ENCODE measurements around the gene NBEAL1. TPM values are rescaled to one million over a fixed set of nuclear protein-coding genes. Genes with fewer than 3 reads are reported as not detected.
A peak's percentile ranks its signal among the peaks of the same experiment; 100 is the strongest.
"Not testable (repeated sequence)": the region's sequence is repeated elsewhere in the genome, so short reads cannot be mapped to it uniquely, and the experiment has no call there.

Gene NBEAL1
- total RNA-seq, 4 donors from 2014 or later: 22.7 to 31.2 (median 28.1) TPM

- Histone ChIP-seq H3K36me3 (peaks cover 2 to 75% (median 5%) of the 10 kb centered on the region in 3 donors), H3K9me3 (peaks cover 0 to 21% (median 11%) of the 10 kb centered on the region in 3 donors), H3K27me3 (no peaks in the 10 kb centered on the region), H3K4me3 (no peak overlapping the region), H3K27ac (peak overlapping the region in 1 of 4 donors; percentile 7), H3K4me1 (no peaks in the 10 kb centered on the region)
- intact Hi-C loops (cut with DNase I): no loop called here
- TF ChIP-seq POLR2A (IDR thresholded peaks at IDR 0.05) (no peak), CTCF (IDR thresholded peaks at IDR 0.05) (no peak)
- no peak for DNase-seq
Observed at GRCh38 chr2:203105996-203106395, 91.3 kb downstream of the NBEAL1 start.

DNA sequence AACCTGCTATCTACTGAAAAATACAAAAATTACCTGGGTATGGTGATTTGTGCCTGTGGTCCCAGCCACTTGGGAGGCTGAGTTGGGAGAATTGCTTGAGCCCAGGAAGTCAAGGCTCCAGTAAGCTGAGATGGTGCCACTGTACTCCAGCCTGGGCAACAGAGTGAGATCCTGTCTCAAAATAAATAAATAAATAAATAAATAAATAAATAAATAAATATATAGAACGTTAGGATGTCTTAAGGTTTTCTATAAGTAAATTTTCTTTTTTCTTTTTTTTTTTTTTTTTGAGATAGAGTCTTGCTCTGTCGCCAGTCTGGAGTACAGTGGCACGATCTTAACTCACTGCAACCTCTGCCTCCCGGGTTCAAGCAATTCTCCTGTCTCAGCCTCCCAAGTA lies 95.8 kb downstream of the NBEAL1 start:
- intact Hi-C loops (cut with DNase I); H3K4me1 ChIP-seq; DNase-seq; H3K27me3 ChIP-seq; H3K9me3 ChIP-seq; H3K27ac ChIP-seq; H3K4me3 ChIP-seq: not testable (repeated sequence)
- H3K36me3 ChIP-seq: peaks cover 4 to 77% (median 5%) of the 10 kb centered on the region in 3 donors
- WGBS, 2 donors: 70 to 71% methylated on average over 4 of the region's 4 CpGs

DNA sequence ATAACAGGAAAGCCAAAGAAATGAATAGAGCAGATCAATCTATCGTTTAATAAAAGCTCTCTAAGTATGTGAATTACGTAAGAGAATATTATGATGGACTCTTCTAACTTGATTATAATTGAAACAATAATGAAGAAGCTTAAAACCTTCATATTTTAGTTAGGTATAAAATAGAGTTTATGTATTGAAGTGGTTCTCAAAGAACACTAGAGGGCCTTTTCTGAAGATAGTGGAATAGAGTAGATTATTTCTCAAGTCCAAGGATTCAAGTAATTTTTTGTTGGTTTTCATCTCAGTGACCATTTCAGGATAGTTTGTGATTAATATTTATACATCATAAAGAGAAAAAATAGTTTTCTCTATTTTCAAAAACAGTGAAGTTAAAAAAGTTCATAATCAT lies 97.7 kb downstream of the NBEAL1 start:
- H3K9me3 ChIP-seq: no peaks in the 10 kb centered on the region
- WGBS, 2 donors: 90 to 91% methylated on average over 2 of the region's 2 CpGs
- H3K4me1 ChIP-seq: no peaks in the 10 kb centered on the region
- no peaks in the 10 kb centered on the region for H3K27me3 ChIP-seq
- no peak for DNase-seq
- H3K4me3 ChIP-seq: no peak overlapping the region
- TF ChIP-seq POLR2A (IDR thresholded peaks at IDR 0.05): no peak
- TF ChIP-seq CTCF (IDR thresholded peaks at IDR 0.05): no peak
- intact Hi-C loops (cut with DNase I): no loop called here
- H3K36me3 ChIP-seq: peaks cover 4 to 94% (median 5%) of the 10 kb centered on the region in 3 donors
- H3K27ac ChIP-seq: no peak overlapping the region

DNA sequence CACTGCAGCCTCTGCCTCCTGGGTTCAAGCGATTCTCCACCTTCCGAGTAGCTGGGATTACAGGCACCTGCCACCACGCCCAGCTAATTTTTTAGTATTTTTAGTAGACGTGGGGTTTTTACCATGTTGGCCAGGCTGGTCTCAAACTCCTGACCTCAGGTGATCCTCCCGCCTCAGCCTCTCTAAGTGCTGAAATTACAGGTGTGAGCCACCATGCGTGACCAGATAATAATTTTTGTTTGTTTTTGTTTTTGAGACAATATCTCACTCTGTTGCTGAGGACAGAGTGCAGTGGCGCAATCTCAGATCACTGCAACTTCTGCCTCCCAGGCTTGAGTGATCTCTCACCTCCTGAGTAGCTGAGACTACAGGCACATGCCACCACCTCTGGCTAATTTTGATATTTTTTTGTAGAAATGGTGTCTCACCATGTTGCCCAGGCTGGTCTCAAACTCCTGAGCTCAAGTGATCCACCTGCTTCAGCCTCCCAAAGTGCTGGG lies 100.6 kb downstream of the NBEAL1 start:
- H3K9me3 ChIP-seq; H3K4me3 ChIP-seq; H3K27ac ChIP-seq; intact Hi-C loops (cut with DNase I); H3K4me1 ChIP-seq; H3K27me3 ChIP-seq; DNase-seq: not testable (repeated sequence)
- peaks cover 0 to 80% (median 4%) of the 10 kb centered on the region in 3 donors for H3K36me3 ChIP-seq
- 88 to 97% methylated on average over 7 of the region's 7 CpGs for WGBS, 2 donors

GRCh38 chr2:203122317-203122986 lies 107.8 kb downstream of the NBEAL1 start:
- Histone ChIP-seq H3K4me3 (no peak overlapping the region), H3K27me3 (no peaks in the 10 kb centered on the region), H3K27ac (no peak overlapping the region), H3K4me1 (peaks cover 0 to 9% (median 0%) of the 10 kb centered on the region in 3 donors), H3K36me3 (peaks cover 0 to 50% (median 0%) of the 10 kb centered on the region in 3 donors), H3K9me3 (no peaks in the 10 kb centered on the region)
- WGBS, 2 donors: 63 to 74% methylated on average over 1 of the region's 1 CpG
- DNase-seq: no peak
- TF ChIP-seq POLR2A (IDR thresholded peaks at IDR 0.05) (no peak), CTCF (IDR thresholded peaks at IDR 0.05) (peak in 1 of 6 experiments; percentile 28)
- intact Hi-C loops (cut with DNase I): no loop called here

DNA sequence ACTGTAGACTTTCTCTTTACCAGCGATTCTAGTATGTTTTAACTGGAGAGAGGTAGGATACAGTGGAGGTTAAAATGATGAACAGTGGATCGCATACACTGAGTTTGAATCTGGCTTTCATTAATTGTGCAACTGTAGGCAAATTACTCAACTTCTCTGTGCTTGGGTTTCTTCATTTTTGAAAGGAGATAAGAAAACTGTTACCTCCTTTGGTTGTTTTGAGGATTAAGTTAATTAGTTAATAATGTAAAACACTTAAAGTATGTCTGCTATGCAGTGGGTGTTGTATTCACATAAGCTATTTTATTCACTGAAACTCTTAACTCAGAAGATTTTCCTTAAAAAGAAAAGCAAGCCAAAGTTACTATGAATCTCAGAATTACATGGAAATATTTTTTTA lies 112.3 kb downstream of the NBEAL1 start:
- Histone ChIP-seq H3K4me1 (peaks cover 0 to 9% (median 0%) of the 10 kb centered on the region in 3 donors), H3K36me3 (peaks cover 0 to 82% (median 3%) of the 10 kb centered on the region in 3 donors), H3K9me3 (no peaks in the 10 kb centered on the region), H3K27ac (no peak overlapping the region), H3K4me3 (no peak overlapping the region), H3K27me3 (no peaks in the 10 kb centered on the region)
- TF ChIP-seq POLR2A (IDR thresholded peaks at IDR 0.05) (no peak), CTCF (IDR thresholded peaks at IDR 0.05) (no peak)
- intact Hi-C loops (cut with DNase I): no loop called here
- 85 to 88% methylated on average over 2 of the region's 2 CpGs for WGBS, 2 donors
- DNase-seq: no peak

Data from esophagus squamous epithelium (tissue), 5 donors.